ENCODE measurements around the gene PIM1.

DNA sequence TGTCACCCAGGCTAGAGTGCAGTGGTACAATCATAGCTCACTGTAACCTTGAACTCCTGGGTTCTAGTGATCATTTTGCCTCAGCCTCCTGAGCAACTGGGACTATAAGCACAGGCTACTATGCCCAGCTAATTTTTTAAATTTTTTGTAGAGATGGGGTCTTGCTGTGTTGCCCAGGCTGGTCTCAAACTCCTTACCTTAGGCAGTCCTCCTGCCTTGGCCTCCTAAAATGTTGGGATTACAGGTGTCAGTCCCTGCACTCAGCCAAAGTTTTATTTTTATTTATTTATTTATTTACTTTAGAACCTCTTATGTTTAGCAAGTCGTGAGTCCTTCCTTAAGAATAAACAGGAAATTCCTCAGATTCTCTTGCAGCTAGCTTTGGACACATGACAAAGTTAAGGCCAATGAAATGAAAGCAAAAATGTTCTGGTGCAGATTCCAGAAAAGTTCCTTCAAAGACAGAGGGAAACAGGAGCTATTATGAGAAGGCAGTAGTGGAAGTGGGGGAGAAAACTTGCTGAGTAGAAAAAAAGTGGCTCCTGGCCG lies 19.1 kb downstream of the PIM1 start:
- TF ChIP-seq, protein P1, sequence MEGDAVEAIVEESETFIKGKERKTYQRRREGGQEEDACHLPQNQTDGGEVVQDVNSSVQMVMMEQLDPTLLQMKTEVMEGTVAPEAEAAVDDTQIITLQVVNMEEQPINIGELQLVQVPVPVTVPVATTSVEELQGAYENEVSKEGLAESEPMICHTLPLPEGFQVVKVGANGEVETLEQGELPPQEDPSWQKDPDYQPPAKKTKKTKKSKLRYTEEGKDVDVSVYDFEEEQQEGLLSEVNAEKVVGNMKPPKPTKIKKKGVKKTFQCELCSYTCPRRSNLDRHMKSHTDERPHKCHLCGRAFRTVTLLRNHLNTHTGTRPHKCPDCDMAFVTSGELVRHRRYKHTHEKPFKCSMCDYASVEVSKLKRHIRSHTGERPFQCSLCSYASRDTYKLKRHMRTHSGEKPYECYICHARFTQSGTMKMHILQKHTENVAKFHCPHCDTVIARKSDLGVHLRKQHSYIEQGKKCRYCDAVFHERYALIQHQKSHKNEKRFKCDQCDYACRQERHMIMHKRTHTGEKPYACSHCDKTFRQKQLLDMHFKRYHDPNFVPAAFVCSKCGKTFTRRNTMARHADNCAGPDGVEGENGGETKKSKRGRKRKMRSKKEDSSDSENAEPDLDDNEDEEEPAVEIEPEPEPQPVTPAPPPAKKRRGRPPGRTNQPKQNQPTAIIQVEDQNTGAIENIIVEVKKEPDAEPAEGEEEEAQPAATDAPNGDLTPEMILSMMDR (IDR thresholded peaks at IDR 0.05) = no peak
- no peak for TF ChIP-seq POLR2A (IDR thresholded peaks at IDR 0.05)
